Mammary epithelial cell (primary cell): ENCODE data around the gene LAMTOR5.

Experiments
- CTCF ChIP-seq, 2 donors: IDR thresholded peaks in 1 of 2; conservative IDR thresholded peaks in 1 of 2; 2 replicates each; pipeline ENCODE4 v1.5.1; 2011 to 2012; ENCODE audit warnings: inconsistent platforms in 2 of 2, low read length in 2 of 2, mild to moderate bottlenecking in 2 of 2, control low read depth in 1 of 2, low read depth in 1 of 2; ENCODE audit not compliant: insufficient read depth in 1 of 2; ENCODE audit errors: extremely low read depth in 1 of 2
- EZH2 ChIP-seq: IDR thresholded peaks from 2 replicates; pipeline ENCODE4 v1.6.1; 2012; ENCODE audit warnings: low read length, inconsistent platforms, borderline replicate concordance

GRCh38 chr1:110407260-110408210 lies at the start of gene LAMTOR5:
- peak in 1 of 2 donors; percentile 20 for TF ChIP-seq CTCF (conservative IDR thresholded peaks at IDR 0.05 in 1 of 2, IDR thresholded peaks at IDR 0.05 in 1 of 2; ENCODE audit: extremely low read depth in 1 of 2, insufficient read depth in 1 of 2, low read depth in 1 of 2, low read length in 2 of 2)
- TF ChIP-seq EZH2, result no peak
